GM19468 (cell line): ENCODE results near the gene SKI.

Experiments used
- ATAC-seq: cut with Tn5 transposase; IDR thresholded peaks from one replicate; pipeline ENCODE4 v1.9.1; 2021; ENCODE audit warnings: mild to moderate bottlenecking, moderate library complexity, moderate number of reproducible peaks; ENCODE audit not compliant: unreplicated experiment; ENCODE audit errors: extremely low read depth

The SKI gene

DNA sequence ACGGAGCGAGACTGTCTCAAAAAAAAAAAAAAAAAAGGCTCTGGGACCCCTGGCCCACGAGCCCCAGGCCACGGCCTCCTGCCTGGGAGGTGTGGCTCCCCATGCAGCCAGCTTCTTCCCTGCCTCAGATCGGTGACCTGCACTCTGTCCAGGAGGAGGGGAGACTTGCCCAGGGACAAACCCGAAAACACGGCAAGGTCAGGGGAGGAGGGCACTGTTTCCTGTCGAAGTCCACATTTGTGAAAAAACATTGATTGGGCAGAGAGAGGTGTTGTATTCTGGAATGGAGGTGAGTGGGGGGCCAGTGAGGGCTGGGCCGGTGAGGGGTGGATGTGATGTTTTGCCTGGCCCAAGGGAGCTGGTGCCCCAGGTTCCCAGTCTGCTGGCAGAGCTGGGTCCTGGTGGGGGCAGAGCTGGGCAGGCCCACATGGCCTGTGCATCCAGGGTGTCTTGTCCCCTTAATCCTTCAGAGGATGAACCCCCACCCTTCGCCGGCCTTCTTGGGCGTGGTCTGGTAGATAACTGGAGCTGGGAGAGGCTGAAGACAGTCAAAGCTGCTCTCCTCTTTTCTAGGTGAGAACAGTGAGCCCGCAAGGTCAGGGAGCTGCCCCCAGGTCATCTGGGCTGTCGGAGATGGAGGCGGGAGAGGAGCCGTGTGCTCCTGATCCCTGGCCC lies 21.2 kb upstream of the SKI start:
- ATAC-seq, result no peak

DNA sequence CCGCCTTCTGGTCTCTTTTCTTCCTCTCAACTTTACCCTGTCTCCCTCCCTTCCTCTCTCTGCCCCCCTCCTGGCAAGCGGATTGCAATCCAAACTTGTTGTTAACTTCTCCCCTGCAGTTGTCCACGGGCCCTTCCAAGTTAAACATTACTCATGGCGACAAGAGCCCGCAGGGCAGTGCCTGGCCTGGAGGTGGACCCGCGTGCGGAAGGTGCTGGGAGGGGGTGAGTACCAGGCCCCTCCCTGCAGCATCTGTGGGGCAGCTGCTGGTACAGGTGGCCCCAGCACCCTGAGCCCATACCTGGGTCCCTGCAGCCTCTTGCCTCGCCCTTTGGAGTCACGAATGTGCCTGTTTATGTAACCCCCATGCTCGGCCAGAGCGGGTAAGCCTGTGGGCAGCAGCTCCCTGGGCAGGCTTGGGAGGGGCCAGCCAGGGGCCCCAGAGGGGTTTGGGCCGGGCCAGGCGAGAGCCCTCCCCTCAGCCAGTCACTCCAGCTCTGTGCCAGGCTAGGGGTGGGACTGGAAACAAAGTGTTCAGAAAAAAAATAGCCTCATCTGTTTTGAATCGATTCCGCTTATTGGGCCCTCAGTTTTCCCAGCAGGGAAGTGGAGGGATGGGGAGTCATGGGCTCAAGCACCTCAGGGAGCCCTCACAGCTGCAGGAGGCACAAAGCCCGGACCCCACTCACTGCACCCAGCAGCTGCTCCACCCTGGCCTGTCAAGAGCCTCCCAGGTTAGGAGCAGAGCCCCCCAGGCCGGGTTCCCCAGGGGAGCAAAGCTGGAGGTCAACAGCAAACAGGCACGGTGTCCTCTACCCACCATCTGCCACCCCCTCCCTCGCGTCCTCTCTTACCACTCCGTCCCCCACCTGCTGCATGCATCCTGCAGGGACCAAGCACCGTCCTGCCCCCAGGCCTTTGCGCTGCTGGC lies 19.5 kb upstream of the SKI start:
- ATAC-seq, result no peak

DNA sequence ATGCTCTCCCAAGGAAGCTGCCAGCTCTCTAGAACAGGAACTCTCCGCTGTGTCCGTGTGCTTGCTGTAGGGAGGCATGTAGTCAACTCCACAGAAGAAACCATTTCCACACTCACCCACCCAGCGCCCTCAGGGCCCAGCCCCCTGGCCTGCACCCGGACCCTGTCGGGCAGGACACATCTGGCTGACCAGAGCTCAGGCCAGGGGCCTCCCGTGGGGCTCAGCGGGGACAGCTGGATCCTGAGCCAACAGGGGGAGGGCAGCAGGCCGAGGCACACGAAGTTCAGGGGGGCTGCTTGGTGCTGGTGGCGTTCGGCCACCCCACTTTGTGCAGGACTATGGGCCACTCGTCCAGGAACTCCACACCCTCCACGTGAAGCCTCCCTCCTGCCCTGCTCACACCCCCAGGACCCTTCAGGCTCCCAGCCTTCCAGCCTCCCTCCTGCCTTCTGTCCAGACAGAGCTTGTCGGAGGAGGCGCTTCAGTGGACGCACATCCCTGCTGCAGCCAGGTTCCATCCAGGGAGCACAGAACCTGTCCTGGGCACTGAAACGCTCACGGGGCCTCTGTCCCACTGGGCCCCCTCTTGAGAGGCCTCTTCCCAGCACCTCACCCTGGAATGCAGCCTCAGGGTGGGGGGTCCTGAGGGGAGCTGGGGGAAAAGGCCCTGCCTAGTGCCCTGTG lies 18.6 kb upstream of the SKI start:
- no peak for ATAC-seq

DNA sequence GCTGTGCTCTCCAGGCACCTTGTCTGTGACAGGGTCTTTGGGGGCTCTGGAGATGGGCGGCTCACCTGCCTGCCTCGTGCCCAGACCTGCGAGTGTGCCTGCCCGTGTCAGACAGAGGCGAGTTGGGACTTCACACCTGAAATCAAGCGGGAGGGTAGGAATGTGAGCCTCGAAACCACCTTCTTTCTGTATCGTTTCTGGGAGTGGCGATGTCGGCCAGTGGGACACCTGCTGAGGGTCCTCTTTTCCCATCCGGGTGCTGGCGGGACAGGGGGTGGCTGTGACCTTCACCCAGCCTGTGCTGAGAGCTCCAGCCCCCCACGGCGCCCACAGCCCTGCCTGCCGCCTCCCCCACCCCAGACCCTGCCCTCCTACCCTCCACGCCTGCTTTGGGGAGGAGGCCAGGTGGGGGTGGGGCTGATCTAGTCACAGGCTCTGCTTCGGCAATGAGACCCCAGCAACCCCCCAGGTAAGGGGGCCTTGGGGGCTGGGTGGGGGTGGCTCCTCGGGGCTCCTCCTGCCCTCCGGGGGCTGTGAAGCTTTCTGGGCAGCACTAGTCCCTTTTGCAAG lies 17.9 kb upstream of the SKI start:
- ATAC-seq, result no peak

DNA sequence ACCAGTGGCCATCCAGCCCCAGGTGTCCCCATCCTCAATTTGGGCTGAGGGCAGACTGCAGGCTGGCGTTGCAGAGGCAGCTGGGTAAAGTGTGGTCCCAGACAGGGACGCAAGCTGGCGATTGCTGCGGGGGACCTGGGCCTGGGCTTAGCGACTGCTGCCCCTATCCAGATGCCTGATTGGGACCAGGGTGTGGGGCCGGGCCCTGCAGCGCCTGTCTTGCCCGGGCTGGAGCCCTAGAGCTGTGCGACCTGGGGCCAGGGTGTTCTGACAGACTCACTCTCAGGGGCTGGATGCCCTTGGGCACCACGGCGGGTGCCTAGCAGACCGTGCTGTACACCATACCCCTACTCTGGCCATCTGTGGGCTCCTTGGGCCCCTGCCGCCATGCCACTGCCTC lies 17.3 kb upstream of the SKI start:
- ATAC-seq, result no peak

DNA sequence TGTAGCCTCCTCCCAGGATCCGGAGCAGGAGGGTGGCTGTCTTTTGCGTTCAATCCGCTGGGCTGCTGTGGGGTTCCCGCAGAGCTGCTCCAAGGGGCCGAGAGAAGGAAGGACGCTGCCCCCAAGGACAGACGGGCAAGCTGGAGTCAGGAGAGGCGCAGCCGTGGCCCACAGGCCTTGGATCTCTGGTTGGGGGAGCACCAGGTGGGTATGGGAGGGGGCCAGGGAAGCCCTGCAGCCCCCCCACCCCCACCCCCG lies 15.9 kb upstream of the SKI start:
- no peak for ATAC-seq

DNA sequence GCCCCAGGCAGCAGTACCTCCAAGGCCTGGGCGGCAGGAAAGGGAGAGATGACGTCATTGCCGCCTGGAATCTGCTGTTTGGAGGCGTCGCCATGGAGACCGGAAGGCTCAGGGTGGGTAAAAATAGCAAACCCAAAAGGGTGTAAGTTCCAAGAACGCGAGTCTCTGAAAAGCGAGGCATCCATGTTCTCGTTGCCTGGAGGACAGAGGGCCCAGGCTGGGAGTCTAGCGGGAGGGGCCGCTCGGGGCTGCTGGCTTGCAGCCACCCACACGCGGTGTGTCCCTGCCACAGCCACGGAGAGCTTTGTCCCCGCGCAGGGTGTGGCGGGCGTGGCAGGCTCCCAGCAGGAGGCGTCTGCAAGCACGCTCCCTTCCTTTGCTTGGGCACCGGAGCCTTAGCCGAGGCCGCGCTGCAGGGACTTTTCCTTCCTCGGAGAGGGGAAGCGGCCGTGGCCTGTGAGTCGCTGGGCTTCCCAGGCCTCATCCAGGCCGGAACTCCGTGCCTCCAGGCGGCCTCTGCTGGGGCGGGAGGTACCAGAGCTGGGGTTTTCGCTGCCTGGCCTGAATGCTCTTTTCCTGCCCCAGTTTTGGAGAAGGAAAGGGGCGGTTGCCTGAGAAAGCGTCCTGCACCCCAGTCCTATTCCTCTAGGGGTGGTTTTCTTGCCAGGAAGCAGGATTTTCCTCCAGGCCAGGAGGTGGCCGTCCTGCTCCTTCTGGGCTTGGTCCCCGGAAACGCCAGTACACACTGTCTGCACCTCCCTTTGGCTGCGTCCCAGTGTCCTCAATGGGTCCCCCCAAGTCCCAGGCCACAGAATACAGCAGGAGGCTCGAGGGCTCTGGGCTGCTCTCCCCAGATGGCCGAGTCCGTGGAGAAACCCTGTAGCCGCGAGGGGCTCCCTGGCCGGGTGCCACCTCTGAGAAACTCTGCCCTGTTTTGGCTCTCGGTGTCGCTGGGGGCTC lies 15.3 kb upstream of the SKI start:
- ATAC-seq, result no peak

DNA sequence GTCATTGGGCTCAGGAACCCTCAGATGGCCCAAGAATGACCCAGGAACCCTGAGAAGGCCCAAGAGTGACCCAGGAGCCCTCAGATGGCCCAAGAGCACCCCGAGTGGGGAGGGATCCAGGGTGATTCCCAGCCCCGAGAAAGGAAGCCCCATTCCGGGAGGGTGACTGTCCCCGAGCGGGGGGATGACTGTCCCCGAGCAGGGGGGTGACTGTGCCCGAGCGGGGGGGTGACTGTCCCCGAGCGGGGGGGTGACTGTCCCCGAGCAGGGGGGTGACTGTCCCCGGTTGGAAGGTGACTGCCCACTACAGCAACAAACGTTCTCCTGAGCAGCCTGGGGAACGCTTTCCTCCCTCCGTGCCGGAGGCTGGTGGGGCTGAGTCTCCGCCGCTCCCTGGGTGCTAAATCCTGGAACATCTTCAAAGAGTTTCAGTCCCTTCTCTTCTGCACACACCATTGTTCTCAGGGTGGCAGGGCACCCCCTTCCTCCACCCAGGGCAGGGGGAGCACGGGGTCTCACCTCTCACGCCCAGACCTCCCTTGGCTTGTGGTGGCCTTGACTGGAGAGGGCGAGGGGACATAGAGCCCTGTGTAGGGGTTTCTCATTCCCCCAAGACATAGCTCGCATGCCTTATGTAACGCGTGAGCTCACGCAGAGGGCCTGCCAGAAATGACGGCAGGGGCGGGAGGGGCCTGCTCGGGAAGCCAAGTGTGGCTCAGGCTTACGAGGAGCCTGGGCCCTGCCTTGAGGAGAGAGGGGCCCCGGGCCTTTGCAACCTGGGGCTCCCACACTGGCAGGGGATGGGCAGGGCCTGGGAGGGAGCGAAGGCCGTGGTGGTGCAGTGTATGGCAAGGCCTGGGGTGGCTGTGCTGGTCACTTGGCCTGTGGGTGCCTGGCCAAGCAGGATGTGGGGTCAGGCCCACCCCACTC lies 14.3 kb upstream of the SKI start:
- ATAC-seq, result no peak

DNA sequence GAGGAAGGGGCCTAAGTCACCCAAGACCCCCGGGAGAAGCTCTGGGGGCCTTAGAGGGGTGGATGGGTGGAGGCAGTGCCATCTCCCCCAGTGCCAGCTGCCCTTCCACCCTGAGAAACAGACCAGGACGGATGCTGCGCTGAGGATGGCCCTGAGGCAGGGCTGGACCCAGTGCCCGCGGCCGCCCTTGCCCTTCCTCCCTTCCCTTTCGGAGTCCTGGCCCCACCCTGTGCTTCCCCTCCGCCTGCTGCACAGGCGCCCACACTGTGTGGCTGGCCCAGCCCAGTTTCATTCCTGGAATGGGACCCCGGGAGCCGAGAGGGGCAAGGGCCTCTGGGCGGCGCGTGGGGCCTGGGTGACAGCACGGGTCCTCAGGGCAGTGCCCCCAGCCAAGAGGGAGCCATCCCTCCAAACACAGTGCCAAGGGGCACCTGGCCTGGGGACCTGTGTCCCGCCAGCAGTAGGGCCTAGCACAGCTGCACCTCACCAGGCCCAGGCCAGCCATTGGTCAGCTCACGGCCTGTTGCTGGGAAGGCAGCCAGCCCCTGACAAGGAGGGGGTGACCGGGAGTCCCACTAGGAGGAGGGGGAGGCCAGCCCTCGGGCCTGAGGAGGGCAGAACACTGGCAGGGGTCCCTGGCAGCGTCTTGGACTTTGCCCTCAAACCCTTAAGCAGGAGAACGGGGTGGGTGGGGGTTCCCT lies 13.4 kb upstream of the SKI start:
- no peak for ATAC-seq

DNA sequence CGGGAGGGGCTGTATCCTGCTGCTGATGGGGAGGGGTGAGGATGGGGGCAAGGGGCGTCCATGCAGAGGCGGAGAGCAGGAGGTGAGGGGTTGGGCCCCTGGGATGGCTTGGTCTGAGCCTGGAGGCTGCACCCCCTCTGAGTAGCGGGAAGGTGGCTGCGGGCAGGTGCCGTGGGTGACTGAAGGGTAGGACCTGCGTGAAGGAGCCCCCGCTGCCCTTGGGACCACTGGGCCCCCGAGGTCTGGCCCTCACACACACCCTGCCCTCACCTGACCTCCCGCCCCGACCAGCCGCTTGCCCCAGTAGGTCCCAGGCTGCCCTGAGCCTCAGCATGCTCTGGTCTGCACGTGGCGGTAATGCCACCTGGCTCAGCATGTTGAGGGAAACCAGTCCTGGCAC lies 12.8 kb upstream of the SKI start:
- no peak for ATAC-seq

DNA sequence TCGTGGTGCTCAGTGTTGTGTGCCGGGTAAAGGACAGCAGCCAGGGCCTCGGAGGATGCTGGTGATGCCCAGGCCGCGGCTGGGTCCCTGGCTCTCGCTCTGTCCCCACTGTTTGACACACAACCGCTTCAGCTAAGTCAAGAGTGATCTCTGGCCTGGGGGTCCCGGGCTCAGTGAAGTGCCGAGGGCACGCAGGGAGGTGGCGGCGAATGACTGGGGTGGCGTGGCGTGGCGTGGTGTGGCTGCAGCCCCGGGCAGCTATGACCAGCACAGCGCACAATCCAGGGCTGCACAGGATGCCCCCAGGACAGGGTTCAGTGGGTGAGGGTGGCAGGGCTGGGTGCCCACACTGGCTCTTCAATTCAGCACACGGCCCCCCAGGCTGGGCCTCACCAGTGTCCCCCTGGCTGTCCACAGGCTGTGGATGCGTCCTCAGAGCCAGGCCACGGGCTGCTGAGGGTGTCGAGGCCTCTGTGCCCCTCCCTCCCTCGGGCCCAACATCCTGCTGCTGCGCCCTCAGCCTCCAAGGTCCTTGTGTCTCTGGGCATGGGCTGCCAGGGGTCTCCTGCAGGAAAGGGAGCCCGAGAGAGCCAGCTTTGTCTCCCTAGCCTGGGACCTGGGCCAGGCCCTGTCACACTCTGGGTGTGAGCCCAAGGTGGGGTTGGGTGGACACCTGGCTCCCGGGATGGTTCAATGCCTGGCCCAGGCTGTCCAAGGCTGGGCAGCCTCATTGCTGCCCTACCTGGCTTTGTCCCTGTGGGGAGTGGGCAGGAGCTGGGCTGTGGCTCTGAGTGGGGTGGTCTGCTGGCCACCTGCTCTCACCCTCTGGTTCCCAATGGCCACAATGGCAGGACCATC lies 12.0 kb upstream of the SKI start:
- no peak for ATAC-seq

DNA sequence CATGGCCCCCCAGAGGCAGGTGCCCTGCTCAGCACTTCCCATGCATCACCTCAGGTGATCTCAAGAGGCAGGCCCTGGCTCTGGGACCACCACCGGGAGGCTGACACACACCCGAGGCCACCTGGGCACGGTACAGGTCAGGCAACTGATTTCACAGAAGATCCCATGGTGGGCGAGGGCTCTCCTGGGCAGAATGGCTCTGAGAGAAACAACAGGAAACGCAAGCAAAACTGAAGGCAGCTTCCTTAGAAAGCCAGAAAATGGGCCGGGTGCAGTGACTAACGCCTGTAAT lies 11.4 kb upstream of the SKI start:
- ATAC-seq, result no peak

DNA sequence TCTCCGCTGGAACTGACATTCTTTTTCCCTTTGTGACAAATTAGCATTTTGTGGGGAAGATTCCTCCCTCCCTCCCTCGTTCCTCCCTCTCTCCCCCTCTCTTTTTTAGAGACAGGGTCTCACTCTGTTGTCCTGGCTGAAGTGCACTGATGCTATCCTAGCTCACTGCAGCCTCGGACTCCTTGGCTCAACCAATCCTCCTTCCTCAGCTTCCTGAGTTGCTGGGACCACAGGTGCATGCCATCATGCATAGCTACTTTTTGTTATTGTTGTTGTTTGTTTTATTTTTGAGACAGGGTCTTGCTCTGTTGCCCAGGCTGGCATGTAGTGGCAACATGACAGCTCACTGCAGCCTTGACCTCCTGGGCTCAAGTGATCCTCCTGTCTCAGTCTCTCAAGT lies 6.8 kb upstream of the SKI start:
- ATAC-seq, result no peak

DNA sequence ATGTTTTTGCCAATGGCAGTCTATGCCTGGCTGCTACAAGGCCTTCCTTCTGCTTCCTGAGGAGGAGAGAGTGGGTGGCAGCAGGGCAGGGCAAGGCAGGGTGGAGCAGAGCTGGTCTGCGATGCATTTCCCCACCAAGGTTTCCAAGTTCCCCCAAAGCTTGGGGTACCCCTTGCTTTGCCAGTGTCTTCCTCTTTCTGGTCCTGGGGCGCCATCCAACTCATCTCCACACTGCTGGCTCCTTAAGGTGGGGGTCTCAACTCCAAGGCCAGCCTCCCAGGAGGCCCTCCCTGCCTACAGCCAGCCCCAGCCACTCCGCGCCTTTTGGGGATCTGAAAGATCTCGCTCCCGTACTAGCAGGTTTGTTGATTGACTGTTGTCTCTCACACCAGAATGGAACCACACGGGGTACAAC lies 3.9 kb upstream of the SKI start:
- ATAC-seq, result no peak

DNA sequence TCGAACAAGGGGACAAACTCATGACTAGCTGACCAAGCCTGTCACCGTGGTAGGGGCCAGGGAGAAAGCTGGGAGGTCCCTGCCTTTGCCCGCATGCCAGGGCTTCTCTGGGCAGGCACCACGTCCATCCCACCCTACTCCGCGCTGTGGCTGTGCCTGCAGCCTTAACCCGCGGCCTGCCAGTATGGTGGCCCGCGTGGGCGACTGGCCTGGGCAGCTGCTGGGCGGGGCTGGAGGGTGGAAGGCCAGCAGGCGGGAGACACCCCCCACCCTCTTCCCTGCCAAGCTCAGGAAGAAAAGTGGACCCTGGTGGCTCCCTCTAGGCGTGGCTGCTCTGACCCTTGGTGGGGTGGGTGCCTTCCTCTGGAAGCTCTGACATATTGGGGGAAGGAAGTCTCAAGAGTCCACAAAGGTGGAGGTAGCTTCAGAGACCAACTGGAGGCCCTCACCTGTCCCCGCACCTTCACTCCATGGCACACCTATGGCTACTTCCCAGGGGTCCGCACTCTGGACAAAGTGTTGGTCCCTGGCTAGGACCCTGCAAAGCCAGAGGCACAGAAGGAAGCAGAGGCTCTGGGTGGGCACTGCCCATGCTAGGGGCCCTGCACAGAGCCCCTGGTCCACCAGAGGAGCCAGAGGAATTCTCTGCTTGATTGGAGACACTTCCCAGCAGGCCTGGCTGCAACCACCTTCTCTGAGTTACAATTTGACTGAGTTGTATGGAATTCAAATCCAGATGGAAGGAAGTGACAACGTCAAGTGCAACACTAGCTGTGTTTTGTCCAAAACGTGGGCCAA lies 3.3 kb upstream of the SKI start:
- ATAC-seq, result no peak

DNA sequence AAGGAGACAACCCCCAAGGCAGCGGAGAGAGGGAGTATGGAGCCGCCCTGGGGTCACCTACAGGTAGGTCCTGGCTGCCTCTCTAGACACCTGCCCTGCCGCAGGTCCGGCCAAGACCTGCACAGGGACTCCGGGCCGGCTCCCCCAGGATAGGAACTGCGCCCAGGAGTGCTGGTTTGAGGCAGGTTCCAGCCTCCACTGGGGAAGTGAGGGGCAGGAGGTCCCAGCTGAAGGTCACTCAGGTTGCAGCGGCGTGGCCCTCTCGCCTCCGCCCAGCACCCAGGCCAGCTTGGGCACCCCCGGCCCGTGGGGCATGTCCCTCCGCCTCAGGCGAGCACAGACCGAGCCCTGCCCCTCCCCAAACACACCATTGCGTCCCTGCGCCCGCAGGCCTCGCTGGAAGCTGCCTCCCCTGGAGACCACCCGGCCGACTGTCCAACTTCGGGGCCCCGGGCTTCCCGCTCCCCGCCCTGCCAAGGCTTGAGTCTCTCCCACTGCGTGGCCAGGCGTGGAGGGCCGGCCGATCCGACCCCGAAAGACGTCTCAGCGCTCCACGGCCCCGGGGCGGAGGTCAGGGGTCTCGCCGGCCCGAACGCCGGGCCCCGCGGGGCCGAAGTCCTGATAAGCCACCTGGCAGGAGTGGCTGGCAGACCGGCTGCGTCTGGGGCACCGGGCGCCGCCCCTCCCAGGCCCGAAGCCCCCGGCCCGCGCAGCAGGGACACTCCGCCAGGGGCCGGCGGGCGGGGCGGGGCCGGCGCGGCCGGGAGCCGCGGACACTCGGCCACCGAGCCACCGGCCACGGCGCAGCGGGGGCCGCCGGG lies 1.4 kb upstream of the SKI start:
- ATAC-seq, result no peak
